ENCODE measurements around the gene SAYSD1. TPM values are rescaled to one million over a fixed set of nuclear protein-coding genes. Genes with fewer than 3 reads are reported as not detected.
A peak's percentile ranks its signal among the peaks of the same experiment; 100 is the strongest.

The SAYSD1 gene
- total and polyA plus RNA-seq, 2 of the 8 experiments (the other 6 are each of a cell fraction or from before 2014, with no cell fraction given), result 6.7 to 7.9 TPM

- H3K9ac ChIP-seq (replicated peaks in 1 of 4; ENCODE audit: extremely low read depth in 1 of 4, low read depth in 3 of 4, low read length in 3 of 4), result no peak overlapping the region
- H3K18ac ChIP-seq (ENCODE audit: extremely low read depth, low read length), result no peak overlapping the region
- H2BK15ac ChIP-seq (ENCODE audit: low read length), result no peak overlapping the region
- no peak overlapping the region for H3K4me3 ChIP-seq (ENCODE audit: extremely low read depth in 1 of 4, insufficient read depth in 2 of 4, low read depth in 3 of 4, low read length in 4 of 4)
- no peak overlapping the region for H3K4ac ChIP-seq (replicated peaks; ENCODE audit: insufficient read length, low read depth, low read length)
- no peak overlapping the region for H3K23ac ChIP-seq (ENCODE audit: insufficient read length)
- H2AK5ac ChIP-seq (ENCODE audit: low read depth, low read length), result no peak overlapping the region
- H3K23me2 ChIP-seq (ENCODE audit: low read depth, low read length), result no peaks in the 10 kb centered on the region
- H4K20me1 ChIP-seq (replicated peaks in 1 of 2; ENCODE audit: control insufficient read depth in 1 of 2, insufficient read depth in 2 of 2, low read length in 2 of 2), result no peaks in the 10 kb centered on the region
- H3K27ac ChIP-seq (ENCODE audit: low read depth, low read length), result no peak overlapping the region
- H3K14ac ChIP-seq (ENCODE audit: insufficient read length), result no peak overlapping the region
- H4K91ac ChIP-seq (replicated peaks; ENCODE audit: insufficient read length, low read length), result no peak overlapping the region
- 31% methylated on average over 12 of the region's 12 CpGs; no CpG with 5 or more reads in 1 of the 2 experiments for WGBS, 2 experiments (ENCODE audit: extremely low coverage in 1 of 2, insufficient coverage in 1 of 2, insufficient read length in 1 of 2, insufficient replicate concordance in 2 of 2, low coverage in 1 of 2, low lambda C conversion rate in 2 of 2, missing lambda C conversion rate in 1 of 2)
- peak in 1 of 2 experiments; percentile 86 for DNase-seq (ENCODE audit: low read depth in 1 of 2, low spot score in 2 of 2)
- peak; percentile 70 for FAIRE-seq
- no peak overlapping the region for H2BK5ac ChIP-seq (ENCODE audit: low read depth, low read length)
- no peak overlapping the region for H2BK120ac ChIP-seq (replicated peaks; ENCODE audit: low read depth, low read length)
- CTCF ChIA-PET (ENCODE audit: partially characterized antibody), result interaction anchor here (0.6 to 9.0 kb wide), 64 partner anchors 10 to 1450 kb away, joined by 3 to 250 read pairs (median 5); partner anchors contain the start of genes GLP1R and KCNK17
- H3K36me3 ChIP-seq (ENCODE audit: control insufficient read depth in 2 of 4, insufficient read depth in 4 of 4, low read length in 3 of 4), result 0 out of 8 replicates have a peak, but pooled peaks cover 0 to 3% (median 0%) of the 10 kb centered on the region in 4 experiments
- H3K9me3 ChIP-seq (ENCODE audit: insufficient read depth in 2 of 2, low read depth in 1 of 2, low read length in 1 of 2), result no peaks in the 10 kb centered on the region
- H4K5ac ChIP-seq (ENCODE audit: insufficient read length, low read depth, low read length), result no peak overlapping the region
- POLR2A ChIA-PET (ENCODE audit: partially characterized antibody), result interaction anchor here (1.3 kb wide), 1 partner anchor 12 kb away, joined by 8 read pairs; the partner anchor contains the start of gene SAYSD1
- no peak overlapping the region for H3K56ac ChIP-seq (replicated peaks; ENCODE audit: insufficient read length, low read depth, low read length)
- H3K27me3 ChIP-seq (replicated peaks in 1 of 4; ENCODE audit: control insufficient read depth in 3 of 4, extremely low read depth in 1 of 4, insufficient read depth in 3 of 4, low read length in 3 of 4), result no peaks in the 10 kb centered on the region; a peak in 1 of 7 replicates
- no peaks in the 10 kb centered on the region for H3K79me1 ChIP-seq (ENCODE audit: low read depth, low read length)
- no peaks in the 10 kb centered on the region; a peak in 1 of 7 replicates for H3K4me1 ChIP-seq (replicated peaks in 1 of 4; ENCODE audit: control insufficient read depth in 3 of 4, insufficient read depth in 4 of 4, low read length in 3 of 4)
- H2BK12ac ChIP-seq (ENCODE audit: low read depth, low read length), result no peak overlapping the region
- no peak overlapping the region for H2BK20ac ChIP-seq (ENCODE audit: low read length)
- H3K4me2 ChIP-seq (ENCODE audit: insufficient read depth in 1 of 2, low read depth in 2 of 2, low read length in 2 of 2), result 0 out of 4 replicates have a peak overlapping the region, but pooled peaks of 1 of the 2 experiments have one; percentile 0
- no peak overlapping the region for H2AFZ ChIP-seq (ENCODE audit: low read length)
- no peak overlapping the region for H4K8ac ChIP-seq (ENCODE audit: extremely low read depth, insufficient read depth, low read length)
- H3K79me2 ChIP-seq (ENCODE audit: control insufficient read depth in 1 of 2, insufficient read depth in 2 of 2, low read length in 2 of 2), result no peaks in the 10 kb centered on the region
- TF ChIP-seq CREB1 (IDR thresholded peaks at IDR 0.05), result 0 out of 2 replicates have a peak, but pooled peaks have one; percentile 47
- no peak for TF ChIP-seq EZH2 (IDR thresholded peaks at IDR 0.05; ENCODE audit: low read depth, low read length, severe bottlenecking)
- no peak for TF ChIP-seq GABPA (IDR thresholded peaks at IDR 0.05; ENCODE audit: borderline replicate concordance, insufficient read depth, low read length)
- TF ChIP-seq EGR1 (IDR thresholded peaks at IDR 0.05; ENCODE audit: borderline replicate concordance, low read depth, low read length), result no peak
- TF ChIP-seq TCF12 (IDR thresholded peaks at IDR 0.05; ENCODE audit: low read depth, low read length), result no peak
- TF ChIP-seq SUZ12 (IDR thresholded peaks at IDR 0.05; ENCODE audit: low read length), result no peak
- no peak for TF ChIP-seq GTF2F1 (IDR thresholded peaks at IDR 0.05; ENCODE audit: borderline replicate concordance, low read depth, low read length)
- TF ChIP-seq HDAC2 (IDR thresholded peaks at IDR 0.05; ENCODE audit: borderline replicate concordance in 1 of 2, low read depth in 2 of 2, low read length in 2 of 2), result no peak
- TF ChIP-seq POU5F1 (IDR thresholded peaks at IDR 0.05; ENCODE audit: low read depth, low read length), result no peak
- no peak for TF ChIP-seq KDM4A (IDR thresholded peaks at IDR 0.05; ENCODE audit: low read depth, low read length, severe bottlenecking)
These were observed 12.7 kb downstream of the SAYSD1 start for GRCh38 chr6:39102071-39102820.

Measured in H1 (cell line).